Spleen (tissue), 11 donors: ENCODE measurements around the gene RASSF5. TPM values are rescaled to one million over a fixed set of nuclear protein-coding genes. Genes with fewer than 3 reads are reported as not detected.

Source experiments
- DNase-seq: peaks from one replicate; pipeline ENCODE4 v3.0.0-alpha.2; 2020
- H3K27ac ChIP-seq, 8 donors: fragments of 200-600 bp; sonication (generic) in 7 of 8; 1 replicate in 4 of 8; 2 replicates in 4 of 8; pipeline versions ENCODE4 v1.5.0 to v1.8.0; 2016 to 2021; ENCODE audit warnings: inconsistent platforms in 4 of 8, mild to moderate bottlenecking in 4 of 8, moderate library complexity in 1 of 8
- H3K27me3 ChIP-seq, 7 donors: fragments of 200-600 bp; sonication (generic) in 6 of 7; replicated peaks in 1 of 7; 1 replicate in 4 of 7; 2 replicates in 3 of 7; pipeline versions ENCODE4 v1.5.0 to v1.8.0; 2016 to 2021; ENCODE audit warnings: inconsistent platforms in 3 of 7, mild to moderate bottlenecking in 1 of 7
- H3K36me3 ChIP-seq, 6 donors: fragments of 200-600 bp; sonication (generic) in 5 of 6; 1 replicate in 4 of 6; 2 replicates in 2 of 6; pipeline versions ENCODE4 v1.5.0 to v1.8.0; 2016 to 2021; ENCODE audit warnings: inconsistent platforms in 2 of 6
- H3K4me1 ChIP-seq, 6 donors: fragments of 200-600 bp; sonication (generic) in 5 of 6; 1 replicate in 3 of 6; 2 replicates in 3 of 6; pipeline versions ENCODE4 v1.5.0 to v1.8.0; 2016 to 2021; ENCODE audit warnings: inconsistent platforms in 3 of 6
- H3K4me3 ChIP-seq, 8 donors: fragments of 200-600 bp; sonication (generic) in 7 of 8; 1 replicate in 4 of 8; 2 replicates in 4 of 8; pipeline versions ENCODE4 v1.5.0 to v1.8.0; 2016 to 2021; ENCODE audit warnings: inconsistent platforms in 4 of 8, mild to moderate bottlenecking in 4 of 8, moderate library complexity in 2 of 8
- H3K9me3 ChIP-seq, 8 donors: fragments of 200-600 bp; sonication (generic) in 7 of 8; 1 replicate in 4 of 8; 2 replicates in 4 of 8; pipeline versions ENCODE4 v1.5.0 to v1.8.0; 2016 to 2021; ENCODE audit warnings: inconsistent platforms in 4 of 8
- CTCF ChIP-seq, 11 experiments: fragments of 200-600 bp in 7 of 11; fragments of 450-650 bp in 4 of 11; sonication (generic) in 4 of 11; IDR thresholded peaks in 8 of 11; conservative IDR thresholded peaks in 3 of 11; 1 replicate in 7 of 11; 2 replicates in 4 of 11; pipeline versions ENCODE4 v1.4.0 to v1.8.0; 2016 to 2021; ENCODE audit warnings: antibody characterized with exemption in 11 of 11, inconsistent platforms in 4 of 11, mild to moderate bottlenecking in 1 of 11
- POLR2A ChIP-seq, 3 donors: fragments of 450-650 bp; IDR thresholded peaks; one replicate each; pipeline ENCODE4 v1.5.1; 2017; ENCODE audit warnings: antibody characterized with exemption in 3 of 3, mild to moderate bottlenecking in 1 of 3
- POLR2AphosphoS5 ChIP-seq, 3 donors: sonication (generic); formaldehyde crosslinking; IDR thresholded peaks; one replicate each; pipeline ENCODE4 v1.5.1; 2017; ENCODE audit warnings: antibody characterized with exemption in 3 of 3
- WGBS, 5 donors: extraction: QIAGEN DNeasy Blood & Tissue Kit in 3 of 5; methylation state at CpG; one replicate each; pipeline versions ENCODE4 v1.1.5 to v1.1.7; 2013 to 2018; 5-methylcytosine and 5-hydroxymethylcytosine counted together
- intact Hi-C: fragments of 100-400 bp; cut with DNase I; formaldehyde crosslinking; loops from one replicate; pipeline ENCODE4 v1.15.0; 2023; ENCODE audit warnings: low total_unique reads
- polyA plus RNA-seq, 3 donors: library from polyadenylated mRNA; stranded (reverse); fragments of 200-250 nt; gene quantifications; one replicate each; pipeline ENCODE4 v1.2.1, GENCODE V29; 2013
- total RNA-seq, 7 donors: library from RNA; depleted of rRNA in 3 of 7; stranded (reverse); fragments of >200 nt in 3 of 7; fragmentation: NEBNext Ultra II Directional in 4 of 7; extraction: Animal tissue kit (Norgen Biotek cat#: 25700) in 4 of 7; gene quantifications; one replicate each; pipeline versions ENCODE4 v1.1.0 to v1.2.1, GENCODE V29; 2016 to 2021
- donor health status: healthy with polysubstance abuse.
- donor health status: DM: no; HTN: no; CAD: no; lungs with moderate emphysema.
- donor health status: DM: no; HTN: no; CAD: no.
- donor health status: Bipolar disorder and iron deficiency.
- donor health status: healthy.
- donor health status: DM: no; HTN: no; CAD: no.
- donor health status: DM: yes; HTN: yes; CAD: no.

RASSF5 gene
- total and polyA plus RNA-seq, 10 donors: 32.2 to 168 (median 127) TPM

DNA sequence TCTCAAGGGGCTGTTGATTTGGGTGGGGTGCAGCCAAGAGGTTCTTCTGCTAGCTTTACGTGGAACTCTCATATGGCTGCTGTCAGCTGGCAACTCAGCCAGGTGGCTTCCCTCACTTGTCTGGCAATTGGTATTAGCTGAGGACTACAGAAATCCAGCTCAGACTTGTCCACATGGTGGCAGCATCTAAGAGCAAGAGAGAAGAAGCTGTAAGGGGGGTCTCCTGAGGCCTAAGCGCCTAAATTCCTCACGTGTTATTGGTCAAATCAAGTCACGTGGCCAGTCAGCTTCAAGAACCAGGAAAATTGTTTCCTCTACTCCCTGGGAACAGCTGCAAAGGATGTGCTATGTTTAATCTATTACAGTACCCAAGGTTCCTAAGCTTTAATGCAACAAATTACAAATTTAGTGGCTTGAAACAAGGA, 123.8 kb downstream of the RASSF5 start:
- peaks cover 8 to 29% (median 19%) of the 10 kb centered on the region in 6 donors for H3K4me1 ChIP-seq
- no peak for DNase-seq
- H3K36me3 ChIP-seq: no peaks in the 10 kb centered on the region
- H3K27me3 ChIP-seq: peaks cover 0 to 9% (median 0%) of the 10 kb centered on the region in 7 donors
- TF ChIP-seq CTCF (IDR thresholded peaks at IDR 0.05 in 8 of 11, conservative IDR thresholded peaks at IDR 0.05 in 3 of 11) (peak in 7 of 11 experiments; percentile 20 to 50 (median 32)), POLR2AphosphoS5 (IDR thresholded peaks at IDR 0.05) (peak in 1 of 3 donors; percentile 30), POLR2A (IDR thresholded peaks at IDR 0.05) (no peak)
- no peak overlapping the region for H3K27ac ChIP-seq
- intact Hi-C loops: loop anchor here (10.0 kb wide), 2 partner anchors 284 to 354 kb away; no protein-coding TSS in a partner anchor
- WGBS, 5 donors: 14 to 26% (median 21%) methylated on average over 4 of the region's 4 CpGs
- no peak overlapping the region for H3K4me3 ChIP-seq
- peaks cover 0 to 7% (median 0%) of the 10 kb centered on the region in 8 donors for H3K9me3 ChIP-seq

DNA sequence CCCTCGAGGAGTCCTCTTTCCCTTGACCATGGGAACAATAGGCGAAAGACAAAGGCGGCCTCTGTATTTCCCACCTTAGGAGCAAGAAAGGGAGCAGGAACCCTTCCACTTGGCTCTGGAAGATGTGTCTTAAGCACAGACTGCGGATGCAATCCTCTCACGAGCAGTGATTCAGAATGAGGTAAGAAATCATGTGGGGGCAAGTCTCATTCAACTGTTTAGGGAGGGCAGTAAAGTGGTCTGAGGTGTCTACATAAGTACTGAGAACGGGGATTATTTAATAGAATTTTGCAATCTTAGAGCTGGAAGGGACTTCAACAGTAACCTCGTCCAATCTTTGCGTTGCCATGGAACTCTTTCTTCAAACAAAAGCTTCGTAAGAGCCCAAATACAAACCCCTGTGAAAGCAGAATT, 126.4 kb downstream of the RASSF5 start:
- DNase-seq: no peak
- no peak overlapping the region for H3K4me3 ChIP-seq
- intact Hi-C loops: loop anchor here (10.0 kb wide), 2 partner anchors 281 to 351 kb away; no protein-coding TSS in a partner anchor
- H3K9me3 ChIP-seq: no peaks in the 10 kb centered on the region
- H3K36me3 ChIP-seq: no peaks in the 10 kb centered on the region
- peaks cover 8 to 46% (median 28%) of the 10 kb centered on the region in 6 donors for H3K4me1 ChIP-seq
- no peak overlapping the region for H3K27ac ChIP-seq
- TF ChIP-seq POLR2A (IDR thresholded peaks at IDR 0.05) (no peak), POLR2AphosphoS5 (IDR thresholded peaks at IDR 0.05) (no peak), CTCF (IDR thresholded peaks at IDR 0.05 in 8 of 11, conservative IDR thresholded peaks at IDR 0.05 in 3 of 11) (no peak)
- peaks cover 0 to 11% (median 0%) of the 10 kb centered on the region in 7 donors for H3K27me3 ChIP-seq
- 69 to 81% (median 77%) methylated on average over 9 of the region's 9 CpGs for WGBS, 5 donors

DNA sequence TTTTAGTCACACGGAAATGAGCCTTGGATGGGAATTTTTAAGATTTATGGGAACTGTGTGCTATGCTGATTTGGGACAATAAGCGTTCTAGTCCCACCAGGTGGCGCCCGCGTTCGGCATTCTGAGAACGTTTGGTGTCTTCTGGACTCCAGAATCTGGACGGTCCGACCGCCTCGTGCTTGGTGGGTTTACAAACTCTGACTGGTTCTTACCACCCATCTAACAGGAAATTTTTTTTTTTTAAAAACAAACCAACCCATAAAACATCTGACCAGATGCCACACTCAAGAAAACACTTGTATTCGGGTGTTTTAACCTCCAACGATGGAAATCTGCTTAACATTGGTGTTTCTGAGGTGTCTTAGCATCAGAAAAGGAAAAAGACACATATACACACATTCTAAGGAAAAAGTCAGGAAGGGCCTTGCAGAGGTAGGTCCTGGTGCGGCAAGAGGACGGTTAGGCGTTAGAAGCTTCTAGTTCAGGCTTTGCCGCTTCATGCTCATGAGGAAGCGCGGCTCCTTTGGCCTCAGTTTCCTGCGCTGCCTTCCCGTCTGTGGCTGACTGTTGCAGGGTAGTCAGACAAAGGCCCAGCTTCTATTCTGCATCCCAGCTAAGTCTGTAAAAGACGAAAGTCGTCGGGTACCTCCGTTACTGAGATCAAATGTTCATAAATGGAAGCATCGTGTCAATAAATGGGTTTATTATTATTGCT, 127.2 kb downstream of the RASSF5 start:
- 3 to 6% (median 5%) methylated on average over 26 of the region's 26 CpGs for WGBS, 5 donors
- no peaks in the 10 kb centered on the region for H3K36me3 ChIP-seq
- TF ChIP-seq POLR2A (IDR thresholded peaks at IDR 0.05) (no peak), POLR2AphosphoS5 (IDR thresholded peaks at IDR 0.05) (no peak), CTCF (IDR thresholded peaks at IDR 0.05 in 8 of 11, conservative IDR thresholded peaks at IDR 0.05 in 3 of 11) (peak; percentile 34 to 89 (median 76))
- DNase-seq: peak; percentile 95
- peaks cover 0 to 11% (median 0%) of the 10 kb centered on the region in 7 donors for H3K27me3 ChIP-seq
- H3K4me1 ChIP-seq: peaks cover 8 to 46% (median 28%) of the 10 kb centered on the region in 6 donors
- peak overlapping the region in 7 of 8 donors; percentile 24 to 80 (median 68) for H3K27ac ChIP-seq
- peak overlapping the region; percentile 68 to 96 (median 86) for H3K4me3 ChIP-seq
- H3K9me3 ChIP-seq: no peaks in the 10 kb centered on the region
- intact Hi-C loops: loop anchor here (10.0 kb wide), 2 partner anchors 280 to 350 kb away; no protein-coding TSS in a partner anchor
